Esophagus muscularis mucosa (tissue), 3 donors: ENCODE data around the gene HAVCR1.
"Not testable (repeated sequence)": the region's sequence is repeated elsewhere in the genome, so short reads cannot be mapped to it uniquely, and the experiment has no call there.

Source experiments
- POLR2A ChIP-seq: fragments of 450-650 bp; IDR thresholded peaks from one replicate; pipeline ENCODE4 v1.6.1; 2017; ENCODE audit warnings: antibody characterized with exemption, moderate library complexity, mild to moderate bottlenecking, low read depth
- POLR2AphosphoS5 ChIP-seq, 2 donors: sonication (generic); formaldehyde crosslinking; IDR thresholded peaks; one replicate each; pipeline ENCODE4 v1.6.1; 2017; ENCODE audit warnings: antibody characterized with exemption in 2 of 2
- TF ChIP-seq, protein P1 (sequence below), 3 experiments: fragments of 200-600 bp in 2 of 3; fragments of 450-650 bp in 1 of 3; sonication (generic) in 2 of 3; IDR thresholded peaks; one replicate each; pipeline ENCODE4 v1.5.1; 2017 to 2019; ENCODE audit warnings: antibody characterized with exemption in 3 of 3, mild to moderate bottlenecking in 2 of 3, moderate library complexity in 1 of 3

DNA sequence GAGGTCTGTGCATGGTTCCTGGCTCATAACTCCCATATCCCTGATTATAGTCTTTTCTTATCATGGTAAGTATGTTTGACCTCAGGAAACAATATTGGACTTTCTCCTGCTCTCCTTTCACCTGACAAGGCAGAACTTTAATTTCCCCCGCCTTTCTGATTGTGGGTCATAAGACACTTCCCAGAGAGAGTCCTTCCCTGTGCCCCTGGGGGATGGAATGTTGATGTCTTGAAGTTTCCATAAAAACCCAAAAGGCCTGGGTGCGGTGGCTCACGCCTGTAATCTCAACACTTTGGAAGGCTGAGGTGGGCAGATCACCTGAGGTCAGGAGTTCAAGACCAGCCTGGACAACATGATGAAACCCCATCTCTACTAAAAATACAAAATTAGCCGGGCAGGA lies 11.9 kb downstream of the HAVCR1 start:
- TF ChIP-seq, protein P1, sequence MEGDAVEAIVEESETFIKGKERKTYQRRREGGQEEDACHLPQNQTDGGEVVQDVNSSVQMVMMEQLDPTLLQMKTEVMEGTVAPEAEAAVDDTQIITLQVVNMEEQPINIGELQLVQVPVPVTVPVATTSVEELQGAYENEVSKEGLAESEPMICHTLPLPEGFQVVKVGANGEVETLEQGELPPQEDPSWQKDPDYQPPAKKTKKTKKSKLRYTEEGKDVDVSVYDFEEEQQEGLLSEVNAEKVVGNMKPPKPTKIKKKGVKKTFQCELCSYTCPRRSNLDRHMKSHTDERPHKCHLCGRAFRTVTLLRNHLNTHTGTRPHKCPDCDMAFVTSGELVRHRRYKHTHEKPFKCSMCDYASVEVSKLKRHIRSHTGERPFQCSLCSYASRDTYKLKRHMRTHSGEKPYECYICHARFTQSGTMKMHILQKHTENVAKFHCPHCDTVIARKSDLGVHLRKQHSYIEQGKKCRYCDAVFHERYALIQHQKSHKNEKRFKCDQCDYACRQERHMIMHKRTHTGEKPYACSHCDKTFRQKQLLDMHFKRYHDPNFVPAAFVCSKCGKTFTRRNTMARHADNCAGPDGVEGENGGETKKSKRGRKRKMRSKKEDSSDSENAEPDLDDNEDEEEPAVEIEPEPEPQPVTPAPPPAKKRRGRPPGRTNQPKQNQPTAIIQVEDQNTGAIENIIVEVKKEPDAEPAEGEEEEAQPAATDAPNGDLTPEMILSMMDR (IDR thresholded peaks at IDR 0.05), result not testable (repeated sequence)
- not testable (repeated sequence) for TF ChIP-seq POLR2A; POLR2AphosphoS5 (IDR thresholded peaks at IDR 0.05)
